Measurements from ENCODE around the gene SSTR3.

DNA sequence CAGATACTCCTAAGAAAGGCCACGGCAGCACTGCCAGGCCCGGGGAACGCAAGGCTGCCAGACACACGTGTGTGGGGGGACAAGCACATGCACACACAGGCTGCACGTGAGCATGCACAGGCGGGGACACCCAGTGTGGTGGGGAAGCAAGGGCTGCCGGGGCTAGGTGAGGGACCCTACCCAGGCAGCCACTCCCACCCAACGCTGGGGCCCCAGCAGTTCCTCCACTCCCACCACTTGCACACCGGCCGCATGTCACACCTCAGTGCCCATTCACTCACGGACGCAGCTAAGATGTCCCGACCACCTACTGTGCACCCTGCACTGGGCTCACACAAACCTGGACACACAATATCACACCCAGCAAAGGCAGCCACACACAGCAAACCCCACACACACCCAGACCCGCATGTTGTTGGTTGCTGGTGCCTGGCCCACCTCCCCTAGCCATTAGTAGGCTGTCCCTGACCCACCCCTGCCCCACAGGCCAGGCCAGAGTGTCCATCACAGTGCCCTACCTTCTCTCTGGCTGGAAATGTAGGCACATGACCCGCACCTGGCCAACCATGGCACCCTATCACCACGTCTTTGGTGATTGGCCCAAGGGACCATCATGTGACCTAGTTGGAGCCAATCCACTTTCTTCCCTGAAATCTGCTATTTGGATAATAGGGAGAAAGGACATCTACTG, 8.8 kb downstream of the SSTR3 start:
- no peak for TF ChIP-seq NFYB (CRISPR knock-in tag; conservative IDR thresholded peaks at IDR 0.05; ENCODE audit: low read depth)
- no peak for TF ChIP-seq GABPB1 (CRISPR knock-in tag; IDR thresholded peaks at IDR 0.05)
- TF ChIP-seq, protein P1, sequence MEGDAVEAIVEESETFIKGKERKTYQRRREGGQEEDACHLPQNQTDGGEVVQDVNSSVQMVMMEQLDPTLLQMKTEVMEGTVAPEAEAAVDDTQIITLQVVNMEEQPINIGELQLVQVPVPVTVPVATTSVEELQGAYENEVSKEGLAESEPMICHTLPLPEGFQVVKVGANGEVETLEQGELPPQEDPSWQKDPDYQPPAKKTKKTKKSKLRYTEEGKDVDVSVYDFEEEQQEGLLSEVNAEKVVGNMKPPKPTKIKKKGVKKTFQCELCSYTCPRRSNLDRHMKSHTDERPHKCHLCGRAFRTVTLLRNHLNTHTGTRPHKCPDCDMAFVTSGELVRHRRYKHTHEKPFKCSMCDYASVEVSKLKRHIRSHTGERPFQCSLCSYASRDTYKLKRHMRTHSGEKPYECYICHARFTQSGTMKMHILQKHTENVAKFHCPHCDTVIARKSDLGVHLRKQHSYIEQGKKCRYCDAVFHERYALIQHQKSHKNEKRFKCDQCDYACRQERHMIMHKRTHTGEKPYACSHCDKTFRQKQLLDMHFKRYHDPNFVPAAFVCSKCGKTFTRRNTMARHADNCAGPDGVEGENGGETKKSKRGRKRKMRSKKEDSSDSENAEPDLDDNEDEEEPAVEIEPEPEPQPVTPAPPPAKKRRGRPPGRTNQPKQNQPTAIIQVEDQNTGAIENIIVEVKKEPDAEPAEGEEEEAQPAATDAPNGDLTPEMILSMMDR (IDR thresholded peaks at IDR 0.05), result no peak

All from WTC11 (cell line).